ENCODE measurements around the gene OSBPL5.

GRCh38 chr11:3139481-3140290, 25.4 kb downstream of the OSBPL5 start:
- no peak for TF ChIP-seq CTCF (IDR thresholded peaks at IDR 0.05)
- no peak for TF ChIP-seq POLR2A (IDR thresholded peaks at IDR 0.05)

Measured in uterus (tissue), 2 donors.